ENCODE results near the gene SERPINA6.
"Not testable (repeated sequence)": the region's sequence is repeated elsewhere in the genome, so short reads cannot be mapped to it uniquely, and the experiment has no call there.

SERPINA6 gene

DNA sequence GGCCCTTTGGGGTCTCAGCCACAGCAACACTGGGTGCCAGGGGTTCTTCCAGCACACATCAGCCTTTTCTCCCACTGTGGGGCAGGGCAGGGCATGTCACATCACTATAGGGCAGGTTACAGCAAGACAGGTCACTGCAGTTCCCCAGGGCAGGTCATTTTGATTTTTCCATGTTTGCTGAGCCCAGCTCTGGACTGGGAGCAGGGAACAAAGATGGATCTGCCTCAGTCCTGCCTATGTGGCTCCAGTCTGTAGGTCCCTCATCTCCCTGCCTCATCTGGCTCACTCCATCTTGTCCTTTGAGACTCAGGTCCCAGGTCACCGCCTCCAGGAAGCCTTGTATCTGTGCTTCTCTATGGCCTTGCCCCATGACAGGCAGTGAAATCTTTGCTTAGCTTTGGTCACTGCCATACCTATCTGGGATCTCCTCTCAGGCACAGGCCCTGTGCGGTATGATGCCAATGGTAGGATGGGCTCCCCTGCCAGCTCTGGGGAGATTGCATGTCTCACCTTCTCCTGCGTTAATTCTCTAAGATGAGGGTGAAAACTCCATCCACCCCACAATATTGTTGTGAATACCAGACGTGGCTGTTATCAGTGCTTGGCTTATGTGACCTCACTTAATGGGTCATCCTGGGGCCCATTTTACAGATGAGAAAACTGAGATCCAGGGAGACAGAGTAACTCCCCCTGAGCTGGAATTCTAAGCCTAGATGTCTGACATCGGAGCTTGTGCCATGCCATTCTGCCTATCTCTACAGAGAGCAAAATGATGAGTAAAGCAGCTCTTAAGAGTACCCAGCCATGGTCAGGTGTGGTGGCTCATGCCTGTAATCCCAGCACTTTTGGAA lies 1.5 kb downstream of the SERPINA6 start:
- DNase-seq (ENCODE audit: low read depth), result no peak

DNA sequence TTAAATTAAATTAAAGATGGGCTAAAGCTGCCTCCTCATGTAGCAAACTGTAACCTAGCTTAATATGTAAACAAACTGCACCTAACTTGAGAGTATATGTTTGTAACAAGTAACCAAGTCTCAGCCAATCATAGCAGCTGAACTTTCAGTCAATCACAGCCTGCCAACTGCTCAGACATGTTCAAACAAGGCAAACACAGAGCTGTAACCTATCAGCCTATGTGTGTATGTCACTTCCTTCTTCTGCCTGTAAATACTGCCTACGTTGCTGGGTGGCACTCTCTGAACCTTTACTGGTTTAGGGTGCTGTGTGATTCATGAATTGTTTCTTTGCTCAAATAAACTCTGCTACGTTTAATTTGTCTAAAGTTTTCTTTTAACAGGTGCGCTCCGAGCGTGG lies 2.9 kb downstream of the SERPINA6 start:
- DNase-seq (ENCODE audit: low read depth), result no peak

DNA sequence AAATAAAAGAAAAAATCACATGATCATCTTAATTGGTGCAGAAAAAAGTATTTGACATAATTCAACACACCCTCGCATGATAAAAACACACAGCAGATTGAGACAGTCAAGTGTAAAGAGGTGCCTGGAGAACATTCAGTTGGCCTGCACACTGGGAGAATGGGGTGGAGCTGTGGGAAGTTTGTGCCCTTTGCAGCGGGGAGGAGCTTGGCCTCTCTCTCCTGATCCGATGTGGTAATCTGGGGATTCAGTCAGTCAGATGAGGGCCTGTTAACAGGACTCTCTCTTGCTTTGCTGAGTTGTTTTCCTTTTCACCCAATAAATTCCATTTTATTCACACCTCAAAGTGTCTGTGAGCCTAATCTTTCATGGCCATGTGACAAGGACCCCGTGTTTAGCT lies 5.9 kb downstream of the SERPINA6 start:
- DNase-seq (ENCODE audit: low read depth), result no peak

DNA sequence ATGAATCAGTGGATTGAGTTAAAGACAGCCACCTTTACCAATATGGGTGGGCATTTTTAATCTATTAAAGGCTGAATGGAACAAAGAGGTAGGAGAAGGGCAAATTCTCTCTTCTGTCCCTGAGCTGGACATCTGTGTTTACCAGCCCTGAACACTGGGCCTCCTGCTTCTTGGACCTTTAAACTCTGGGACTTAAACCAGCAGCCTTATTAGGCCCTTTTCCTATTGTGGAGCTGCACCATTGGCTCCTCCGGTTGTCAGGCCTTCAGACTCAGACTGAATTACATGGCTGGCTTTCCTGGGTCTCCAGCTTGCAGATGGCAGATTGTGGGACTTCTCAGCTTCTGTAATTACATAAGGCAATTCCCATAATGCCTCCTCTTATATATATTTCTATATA lies 6.4 kb downstream of the SERPINA6 start:
- no peak for DNase-seq (ENCODE audit: low read depth)

DNA sequence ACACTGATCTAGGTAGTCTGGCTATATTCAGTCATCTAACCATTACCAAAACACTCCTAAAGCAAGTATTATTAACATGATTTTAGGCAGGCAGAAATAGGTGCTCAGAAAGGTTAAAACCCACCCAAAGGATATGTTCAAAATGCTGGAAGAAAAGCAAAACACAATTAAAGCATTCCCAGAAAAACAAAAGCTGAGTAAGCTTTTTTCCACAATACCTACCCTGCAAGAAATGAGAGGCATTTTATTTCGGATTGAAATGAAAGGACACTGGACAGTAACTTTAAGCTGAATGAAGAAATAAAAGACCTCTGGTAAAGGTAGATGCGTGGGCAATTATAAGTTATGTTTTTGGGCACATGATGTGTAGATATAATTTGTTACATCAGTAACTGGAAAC lies 8.2 kb downstream of the SERPINA6 start:
- no peak for DNase-seq (ENCODE audit: low read depth)

DNA sequence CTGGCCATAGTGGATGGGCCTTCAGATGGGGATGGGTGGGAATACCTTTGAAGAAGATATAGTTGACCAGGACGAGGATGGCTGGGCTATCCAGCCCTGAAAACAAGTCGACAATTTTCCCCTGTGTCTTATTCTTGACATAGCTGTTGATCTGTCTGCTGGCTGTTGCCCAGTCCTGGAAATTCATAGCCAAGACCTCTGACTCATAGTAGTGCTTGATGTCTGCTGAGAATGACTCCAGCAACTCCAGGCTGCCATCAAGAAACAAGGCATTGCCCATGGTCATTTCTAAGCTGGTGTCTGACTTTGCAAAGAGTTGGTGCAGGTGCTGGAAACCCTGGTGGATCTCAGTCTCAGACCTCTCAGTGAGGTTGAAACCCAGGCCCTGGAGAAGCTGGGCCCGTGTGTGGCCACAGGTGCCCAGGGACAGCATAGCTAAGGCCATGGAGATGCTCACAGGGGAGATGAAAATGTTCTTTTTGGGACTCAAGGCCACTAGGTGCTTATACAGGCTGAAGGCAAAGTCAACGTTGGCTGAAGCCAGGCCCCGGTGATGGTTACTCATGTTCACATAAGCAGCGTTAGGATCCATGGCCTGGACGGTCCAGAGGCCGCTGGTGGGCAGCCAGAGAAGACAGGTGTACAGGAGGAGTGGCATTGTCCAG lies 9.0 kb downstream of the SERPINA6 start:
- no peak for DNase-seq (ENCODE audit: low read depth)

DNA sequence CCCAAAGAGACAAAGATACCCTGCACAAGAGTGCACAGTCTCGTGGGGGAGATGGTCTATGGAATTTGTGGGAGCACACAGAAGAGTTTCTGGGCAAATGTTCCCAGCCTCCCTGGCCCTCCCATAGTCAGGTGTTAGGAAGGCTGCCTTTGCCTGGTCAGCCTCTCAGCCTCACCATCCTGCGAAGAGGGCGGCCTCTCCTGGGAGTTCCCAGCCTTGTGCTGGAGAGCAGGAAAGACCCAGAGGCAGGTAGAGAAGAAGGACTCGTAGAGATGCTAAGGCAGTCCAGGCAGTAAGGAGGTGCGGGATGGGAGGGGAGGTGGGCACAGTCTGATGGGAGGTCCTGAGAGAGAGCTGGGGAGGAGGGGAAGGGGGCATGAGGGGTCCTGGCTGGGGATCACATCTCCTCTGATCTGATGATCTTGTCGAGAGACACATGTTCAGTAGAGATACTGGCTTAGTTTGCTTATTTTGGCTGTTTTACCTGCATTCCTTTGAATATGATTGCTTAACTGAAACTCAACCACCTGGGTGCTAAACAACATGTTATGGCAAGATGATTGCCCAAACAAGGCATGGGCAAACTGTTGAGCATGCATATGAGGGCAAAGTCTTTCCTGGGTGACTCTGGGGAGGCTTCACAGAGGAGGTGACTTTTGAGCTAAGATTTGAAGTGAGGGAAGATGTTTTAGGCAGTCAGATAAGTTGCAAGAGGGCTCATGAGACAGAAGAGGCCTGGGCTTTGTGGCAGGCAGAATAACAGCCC lies 10.5 kb downstream of the SERPINA6 start:
- DNase-seq (ENCODE audit: low read depth), result no peak

DNA sequence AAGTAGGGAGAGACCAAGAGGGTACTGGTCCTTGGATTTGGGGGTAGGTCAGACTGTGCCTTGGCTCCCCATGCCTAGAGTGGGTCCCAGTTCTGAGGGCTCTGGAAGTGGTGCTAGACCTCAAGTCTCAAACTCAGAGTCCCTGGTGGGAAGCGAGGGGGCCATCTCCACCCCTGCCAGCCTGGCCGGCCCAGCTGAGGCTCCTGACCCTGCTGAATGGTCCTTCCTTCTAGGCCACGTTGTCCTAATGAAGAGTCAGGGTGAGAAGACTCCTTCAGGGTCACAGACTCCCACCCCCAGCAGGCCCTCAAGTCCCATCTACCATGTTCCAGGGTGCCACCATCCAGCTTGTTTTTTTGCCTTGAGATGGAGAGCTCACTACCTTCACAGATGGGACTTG lies 12.9 kb downstream of the SERPINA6 start:
- no peak for DNase-seq (ENCODE audit: low read depth)

DNA sequence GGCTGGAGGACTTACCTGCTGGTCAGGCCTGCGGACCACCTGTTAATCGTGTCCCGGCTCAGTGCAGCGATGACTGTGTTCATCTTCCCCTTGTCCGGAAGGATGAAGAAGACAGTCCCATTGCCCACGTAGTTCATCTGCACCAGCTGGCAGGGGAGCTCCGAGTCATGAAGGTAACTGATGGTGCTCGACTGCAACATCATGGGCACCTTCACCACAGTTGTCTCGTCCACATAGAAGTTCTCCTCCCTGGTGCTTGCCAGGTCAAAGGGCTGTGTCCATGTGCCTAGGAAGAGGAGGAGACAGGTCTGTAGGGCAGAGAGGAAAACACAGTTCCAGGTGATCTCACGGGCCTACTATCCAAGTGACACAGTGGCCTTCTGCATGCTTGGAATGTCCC lies 13.4 kb downstream of the SERPINA6 start:
- no peak for DNase-seq (ENCODE audit: low read depth)

DNA sequence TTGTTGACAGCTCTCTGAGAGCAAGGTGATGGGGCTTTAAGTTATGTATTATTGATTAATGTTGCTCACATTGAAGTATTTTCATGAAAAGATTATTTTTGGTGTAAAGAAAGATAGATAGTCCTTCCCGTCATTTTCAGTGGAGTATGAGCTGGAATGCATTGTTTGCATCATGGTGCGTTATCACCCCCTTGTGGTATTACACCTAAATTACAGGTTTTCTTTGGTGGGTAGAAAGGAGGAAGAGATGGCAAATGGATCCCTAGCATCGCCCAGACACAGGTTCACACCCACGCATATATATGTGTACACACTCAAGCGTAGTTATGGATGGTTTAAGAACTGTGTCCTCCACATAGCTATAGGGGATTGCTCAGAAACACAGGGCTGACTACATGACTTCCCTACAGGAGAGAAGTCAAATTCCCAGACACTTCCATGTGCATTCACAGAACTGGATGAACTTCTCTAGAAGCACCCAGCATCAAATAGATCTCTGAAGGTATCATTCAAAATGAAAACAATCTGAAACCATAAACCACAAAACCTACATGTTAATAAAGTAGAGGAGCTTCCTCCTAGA lies 15.6 kb downstream of the SERPINA6 start:
- DNase-seq (ENCODE audit: low read depth), result no peak

DNA sequence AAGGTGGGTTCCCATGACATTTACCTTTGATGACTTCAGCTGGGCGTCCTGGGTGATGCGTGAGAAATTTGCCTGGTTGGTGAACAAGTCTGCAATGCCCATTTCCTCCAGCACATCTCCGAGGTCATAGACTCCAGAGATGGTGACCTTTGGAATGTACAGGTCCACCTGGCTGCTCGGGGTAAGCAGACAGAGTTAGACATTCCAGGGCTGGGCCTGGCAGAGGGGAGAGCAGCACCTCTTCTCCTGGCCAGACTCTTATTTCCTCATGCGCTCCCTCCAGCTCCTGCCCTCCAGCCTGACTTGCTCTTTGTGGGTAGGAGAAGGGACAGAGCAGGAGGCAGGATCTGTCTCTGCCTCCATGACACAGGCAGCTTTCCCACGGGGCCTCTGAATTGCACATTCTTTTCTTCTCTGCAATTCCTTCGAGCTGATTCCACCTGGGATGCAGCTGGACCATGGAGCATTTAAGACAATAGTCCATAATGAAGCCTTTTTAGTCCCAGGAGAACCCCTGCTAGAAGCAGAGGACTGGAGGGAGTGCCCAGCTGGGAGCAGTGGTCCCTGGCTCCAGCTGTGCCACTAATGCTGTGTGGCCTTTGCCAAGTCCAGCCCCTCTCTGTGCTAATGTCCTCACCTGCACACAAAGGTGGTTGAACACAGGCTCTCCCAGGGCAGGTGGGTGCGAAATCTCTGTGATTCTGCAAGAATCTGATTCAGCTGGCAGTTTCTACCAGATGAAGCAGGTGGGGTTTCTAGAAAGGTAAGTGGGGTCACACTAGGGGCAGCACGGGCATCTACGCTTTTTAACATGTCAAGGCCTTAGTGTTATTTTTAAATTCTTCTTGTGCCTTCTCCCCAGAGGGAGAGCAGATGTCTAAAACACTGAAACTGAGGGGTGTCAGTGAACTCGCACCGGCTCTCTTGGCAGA lies 16.8 kb downstream of the SERPINA6 start:
- DNase-seq (ENCODE audit: low read depth), result no peak

DNA sequence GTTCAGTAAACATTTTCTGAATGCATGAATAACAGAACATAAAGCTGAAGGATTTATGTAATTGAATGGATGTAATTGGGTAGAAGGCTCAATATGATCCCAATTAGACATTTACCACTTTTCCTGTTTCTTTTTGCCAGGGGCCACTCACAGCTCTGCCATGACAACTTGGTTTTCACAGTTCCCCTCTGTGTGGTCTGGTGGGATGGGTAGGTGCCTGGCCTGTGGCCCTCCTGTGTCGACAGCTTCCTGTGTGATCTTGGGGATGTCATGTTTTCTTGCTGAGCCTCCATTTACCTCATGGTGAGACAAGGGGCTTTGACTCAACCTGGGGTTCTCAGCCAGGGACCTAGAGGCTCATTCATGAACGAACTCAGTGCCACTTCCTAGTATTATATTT lies 17.5 kb downstream of the SERPINA6 start:
- no peak for DNase-seq (ENCODE audit: low read depth)

DNA sequence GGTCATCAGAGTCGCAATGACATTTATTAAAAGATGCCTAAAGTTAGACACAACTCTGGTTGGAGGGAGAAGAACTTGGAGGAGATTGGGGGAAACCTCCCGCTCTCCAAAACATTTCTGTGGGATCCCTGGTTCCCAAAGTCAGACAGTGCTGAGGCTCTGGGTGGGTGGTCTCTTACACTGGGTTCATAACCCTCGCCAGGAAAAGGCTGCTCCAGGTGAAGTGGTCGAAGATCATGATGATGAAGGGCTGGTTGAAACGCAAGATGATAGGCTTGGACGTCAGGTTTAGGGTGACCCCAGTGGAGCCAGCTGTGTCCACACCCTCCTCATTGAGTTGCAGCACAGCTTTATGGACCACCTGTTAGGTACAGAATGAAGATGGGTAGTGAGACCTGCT lies 18.9 kb downstream of the SERPINA6 start:
- no peak for DNase-seq (ENCODE audit: low read depth)

DNA sequence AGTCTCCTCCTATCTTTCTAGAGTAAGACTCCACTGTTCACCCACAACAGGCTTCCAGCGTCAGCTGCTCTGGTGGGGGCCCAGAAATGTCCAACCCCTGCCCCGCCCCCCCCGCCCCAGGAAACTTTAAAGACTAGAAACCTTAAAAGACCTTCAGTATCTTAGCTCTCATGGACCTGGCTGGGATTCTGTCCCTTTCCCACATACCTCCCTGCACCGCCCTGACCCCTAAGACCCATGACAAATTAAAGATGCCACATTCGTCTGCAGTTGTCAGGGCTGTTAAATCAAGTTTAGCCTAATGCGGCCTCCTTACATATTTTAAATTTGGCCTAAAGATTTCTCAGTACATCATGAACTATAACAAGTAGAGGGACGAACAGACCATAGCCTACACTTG lies 20.0 kb downstream of the SERPINA6 start:
- no peak for DNase-seq (ENCODE audit: low read depth)

DNA sequence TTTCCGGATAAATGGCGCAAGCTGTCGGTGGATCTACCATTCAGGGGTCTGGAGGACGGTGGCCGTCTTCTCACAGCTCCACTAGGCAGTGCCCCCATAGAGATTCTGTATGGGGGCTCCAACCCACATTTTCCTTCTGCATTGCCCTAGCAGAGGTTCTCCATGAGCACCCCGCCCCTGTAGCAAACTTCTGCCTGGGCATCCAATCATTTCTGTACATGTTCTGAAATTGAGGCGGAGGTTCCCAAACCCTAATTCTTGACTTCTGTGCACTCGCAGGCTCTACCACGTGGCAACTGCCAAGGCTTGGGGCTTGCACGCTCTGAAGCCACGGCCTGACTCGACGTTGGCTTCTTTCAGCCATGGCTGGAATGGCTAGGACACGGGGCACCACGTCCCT lies 25.0 kb downstream of the SERPINA6 start:
- no peak for DNase-seq (ENCODE audit: low read depth)

DNA sequence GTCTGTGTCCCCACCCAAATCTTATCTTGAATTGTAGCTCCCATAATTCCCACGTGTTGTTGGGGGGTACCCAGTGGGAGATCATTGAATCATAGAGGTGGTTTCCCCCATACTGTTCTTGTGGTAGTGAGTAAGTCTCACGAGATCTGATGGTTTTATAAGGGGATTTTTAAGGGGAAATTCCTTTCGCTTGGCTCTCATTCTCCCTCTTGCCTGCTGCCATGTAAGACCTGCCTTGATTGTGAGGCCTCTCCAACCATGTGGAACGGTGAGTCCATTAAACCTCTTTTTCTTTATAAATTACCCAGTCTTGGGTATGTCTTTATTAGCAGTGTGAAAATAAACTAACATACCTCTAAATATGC lies 27.0 kb downstream of the SERPINA6 start:
- not testable (repeated sequence) for DNase-seq (ENCODE audit: low read depth)

DNA sequence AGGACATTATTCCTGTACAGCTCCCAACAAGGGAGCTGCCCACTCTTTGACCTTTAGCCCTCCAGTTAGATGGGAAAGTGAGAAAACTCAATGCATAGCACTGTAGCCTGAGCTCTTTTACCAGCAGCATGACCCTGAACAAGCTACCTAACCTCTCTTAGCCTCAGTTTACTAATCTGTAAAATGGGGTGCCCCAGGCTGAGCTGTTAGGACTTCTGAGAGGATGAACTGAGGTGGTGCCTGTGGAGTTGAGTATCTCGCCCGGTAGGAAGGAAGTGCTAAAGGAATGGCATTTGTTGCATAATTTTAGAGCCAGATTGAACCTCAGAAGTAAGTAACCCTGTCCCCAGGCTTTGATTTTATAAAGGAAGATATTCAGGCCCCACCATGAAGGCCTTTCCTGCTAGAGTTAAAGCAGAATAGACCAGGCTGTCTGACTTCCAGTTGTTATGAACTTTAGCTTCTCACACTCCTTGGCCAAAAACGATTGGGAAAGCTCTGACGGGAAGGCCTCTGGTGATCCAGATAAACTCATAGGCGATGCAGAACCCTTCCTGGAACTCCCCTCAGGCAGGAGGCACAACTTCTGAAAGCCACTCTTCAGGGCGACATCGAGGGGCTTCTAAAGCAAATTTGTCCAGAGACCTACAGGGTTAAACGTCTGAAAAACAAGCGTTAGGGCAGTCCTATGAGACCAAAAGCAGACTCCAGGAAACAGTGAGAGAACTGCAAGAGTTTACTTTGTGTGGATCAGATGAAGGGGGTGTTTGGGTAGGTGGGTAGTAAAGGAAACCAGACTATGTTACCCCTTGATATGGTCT lies 27.6 kb downstream of the SERPINA6 start:
- DNase-seq (ENCODE audit: low read depth), result no peak

DNA sequence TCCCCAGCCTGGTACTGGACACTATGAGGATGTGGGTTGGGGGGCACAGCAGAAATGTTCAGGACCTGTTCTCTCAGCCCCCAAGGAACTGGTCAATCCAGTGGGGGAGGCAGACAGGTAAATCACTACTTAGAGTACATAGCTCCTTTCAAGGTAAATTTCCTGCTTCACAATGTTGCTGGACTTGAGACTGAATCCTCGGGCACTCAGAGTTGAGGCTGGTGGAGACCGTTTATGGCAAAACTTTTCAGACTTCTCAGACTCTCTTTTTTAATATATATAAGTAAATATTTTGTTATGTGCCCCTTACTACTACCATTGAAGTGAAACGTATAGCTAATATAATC lies 29.6 kb downstream of the SERPINA6 start:
- no peak for DNase-seq (ENCODE audit: low read depth)

DNA sequence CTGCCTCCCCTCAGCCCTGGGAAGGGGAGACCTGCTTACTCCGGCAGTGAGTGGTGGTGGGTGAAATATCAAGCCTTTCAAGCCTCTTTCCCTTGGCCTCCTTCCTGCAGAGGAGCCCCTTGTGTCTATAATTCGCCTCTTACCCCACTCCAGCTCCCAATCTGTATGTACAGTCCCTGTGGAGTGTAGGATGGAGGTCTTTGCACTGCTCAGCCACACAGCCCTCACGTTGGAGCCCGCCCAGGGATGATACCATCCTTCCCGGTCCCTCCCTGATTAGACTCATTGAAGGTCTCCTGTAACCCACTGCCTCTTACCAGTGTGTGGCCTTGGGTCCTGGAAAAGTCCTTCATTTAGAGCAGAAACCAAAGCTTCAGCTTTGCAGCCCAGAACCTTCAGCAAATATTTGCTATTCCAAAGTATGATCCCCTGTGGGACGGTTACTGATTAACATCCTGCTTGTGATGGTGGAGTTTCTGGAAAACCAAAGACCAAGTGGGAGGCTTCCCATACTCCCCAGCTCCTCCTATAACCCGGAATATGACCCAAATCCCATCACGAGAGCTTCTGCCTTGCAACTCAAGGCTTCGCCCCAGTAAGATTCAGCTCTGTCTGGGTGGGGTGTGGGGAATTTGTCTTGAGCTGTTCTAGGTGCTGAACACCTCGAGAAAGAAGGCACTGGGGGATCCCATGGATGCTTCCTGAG lies 30.1 kb downstream of the SERPINA6 start, which contains the start of gene SERPINA10:
Gene SERPINA10 (minus strand): TSS at position 397 of the 706 bp plus-strand sequence. CDS start 2,675 bp downstream, outside the sequence.
- no peak for DNase-seq (ENCODE audit: low read depth)

DNA sequence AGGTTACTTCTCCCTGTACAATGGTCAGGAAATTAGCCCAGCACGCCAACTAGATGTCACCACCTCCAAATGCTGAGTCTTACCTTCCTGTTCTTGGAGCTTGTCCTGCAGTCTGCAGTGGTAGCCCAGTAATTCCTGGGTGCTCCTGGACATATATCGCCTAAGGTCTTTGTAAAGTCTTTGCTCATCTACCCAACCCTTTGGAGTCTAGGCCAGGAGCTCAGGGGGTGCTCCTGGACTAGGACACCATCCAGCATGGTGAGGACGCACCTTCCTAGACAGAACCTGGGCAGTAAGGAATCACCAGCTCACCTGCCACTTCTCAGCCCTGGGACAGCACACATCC lies 30.6 kb downstream of the SERPINA6 start:
- DNase-seq (ENCODE audit: low read depth), result no peak

All from stimulated activated CD8-positive, alpha-beta memory T cell treated with anti-CD3 and anti-CD28 coated beads, Interleukin-12 subunit alpha, Interleukin-12 subunit beta, amount 100 ng/mL, for 1 hour (primary cell).